AG04449 (cell line): ENCODE data around the gene FAM171A2.

ENCODE experiments used
- CTCF ChIA-PET: fragments of 350-600 bp; formaldehyde crosslinking; extraction: SDS; loops from one replicate; lab custom pipeline; 2021; ENCODE audit warnings: antibody characterized with exemption; lab: Yijun Ruan, JAX
- POLR2A ChIA-PET: fragments of 400-600, 350-600 bp; formaldehyde crosslinking; extraction: SDS; loops from one replicate; lab custom pipeline; 2020; ENCODE audit warnings: antibody characterized with exemption, inconsistent platforms; lab: Yijun Ruan, JAX
- DNase-seq: peaks from one replicate; pipeline ENCODE4 v3.0.0-alpha.2; 2010; ENCODE audit warnings: low read depth, low spot score
- H3K4me3 ChIP-seq: 2 replicates; pipeline ENCODE4 v1.5.1; 2011; ENCODE audit warnings: low read depth, mild to moderate bottlenecking, control low read depth, low read length
- CTCF ChIP-seq: IDR thresholded peaks from one replicate; pipeline ENCODE4 v1.5.1; 2011; ENCODE audit warnings: mild to moderate bottlenecking, moderate library complexity, low read length, control low read depth, inconsistent platforms; ENCODE audit not compliant: insufficient read depth; ENCODE audit errors: missing control alignments

Gene FAM171A2

DNA sequence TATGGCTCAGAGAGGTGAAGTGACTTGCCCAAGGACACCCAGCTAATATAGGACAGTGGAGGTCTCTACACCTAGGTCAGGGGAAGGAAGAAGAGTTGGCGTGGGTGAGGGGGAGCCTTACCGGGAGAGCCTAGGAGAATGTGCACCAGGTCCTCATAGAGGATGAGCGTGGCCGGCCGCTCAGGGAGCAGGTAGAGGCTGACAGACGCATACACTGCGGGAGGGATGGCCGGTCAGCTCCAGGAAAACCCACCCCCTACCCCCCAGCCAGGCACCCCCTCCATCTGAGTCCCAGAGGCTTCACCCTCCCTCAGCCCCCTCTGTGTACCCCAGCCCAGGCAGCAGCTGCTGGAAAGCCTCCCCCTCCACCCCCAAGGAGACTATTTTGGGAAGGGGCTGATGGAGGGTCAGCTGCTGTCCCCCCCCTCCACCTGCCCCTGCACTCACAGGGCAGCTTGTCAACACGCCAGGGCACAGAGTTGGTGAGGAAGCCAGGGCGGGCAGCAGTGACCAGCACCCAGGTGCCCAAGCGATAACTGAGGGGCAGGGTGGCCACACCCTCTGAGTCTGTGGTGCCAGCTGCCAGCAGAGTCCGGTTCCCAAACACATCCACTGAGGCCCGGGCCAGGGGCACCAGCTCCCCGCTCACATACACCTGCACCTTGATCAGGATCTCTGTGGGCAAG, 4.1 kb downstream of the FAM171A2 start:
- no peak for TF ChIP-seq CTCF
- POLR2A ChIA-PET = no interaction called here
- CTCF ChIA-PET = interaction anchor here (0.7 to 10.9 kb wide), 9 partner anchors 8 to 174 kb away, joined by 3 to 165 read pairs (median 11); partner anchors contain the start of gene GRN
- H3K4me3 ChIP-seq = no peak overlapping the region
- DNase-seq = no peak

DNA sequence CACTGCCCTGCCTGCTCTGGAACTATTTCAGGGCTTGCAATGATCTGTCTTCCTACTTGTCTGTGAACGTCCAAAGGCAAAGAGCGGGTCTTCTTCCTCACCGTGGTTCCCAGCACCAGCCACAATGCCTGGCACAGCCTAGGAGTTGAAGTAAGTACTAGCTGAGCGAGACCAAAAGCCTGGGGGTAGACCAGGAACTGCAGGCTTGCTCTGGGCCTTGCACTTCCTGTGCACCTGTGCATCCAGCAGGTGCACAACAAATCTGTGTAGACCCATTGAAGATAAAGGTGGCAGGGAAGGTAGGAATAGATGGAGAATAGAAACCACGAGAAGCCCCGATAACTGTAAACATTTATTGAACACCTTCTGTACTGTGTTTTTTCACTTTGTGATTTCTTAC, 4.6 kb downstream of the FAM171A2 start:
- POLR2A ChIA-PET = no interaction called here
- CTCF ChIA-PET = interaction anchor here (0.9 to 10.9 kb wide), 8 partner anchors 8 to 164 kb away, joined by 3 to 165 read pairs (median 12); partner anchors contain the start of gene GRN
- DNase-seq = no peak

GRCh38 chr17:44358066-44358465, 5.6 kb downstream of the FAM171A2 start:
- no peak for DNase-seq
- POLR2A ChIA-PET = interaction anchor here (1.2 kb wide), 1 partner anchor 13 kb away, joined by 3 read pairs; the partner anchor contains the start of gene GRN
- no peak overlapping the region for H3K4me3 ChIP-seq
- no peak for TF ChIP-seq CTCF
- CTCF ChIA-PET = interaction anchor here (0.9 to 10.9 kb wide), 8 partner anchors 7 to 160 kb away, joined by 3 to 165 read pairs (median 9); partner anchors contain the start of gene GRN

More for the DNA sequence above, 4.6 kb downstream of the FAM171A2 start:
- no peak for TF ChIP-seq CTCF
- H3K4me3 ChIP-seq = no peak overlapping the region

- DNase-seq = no peak
- no peak for TF ChIP-seq CTCF
- CTCF ChIA-PET = interaction anchor here (0.8 to 9.5 kb wide), 5 partner anchors 7 to 240 kb away, joined by 3 to 165 read pairs (median 16); partner anchors contain the start of genes FAM171A2 and GRN
- no peak overlapping the region for H3K4me3 ChIP-seq
- POLR2A ChIA-PET = no interaction called here
Measured at GRCh38 chr17:44356241-44356640, 7.4 kb downstream of the FAM171A2 start.

DNA sequence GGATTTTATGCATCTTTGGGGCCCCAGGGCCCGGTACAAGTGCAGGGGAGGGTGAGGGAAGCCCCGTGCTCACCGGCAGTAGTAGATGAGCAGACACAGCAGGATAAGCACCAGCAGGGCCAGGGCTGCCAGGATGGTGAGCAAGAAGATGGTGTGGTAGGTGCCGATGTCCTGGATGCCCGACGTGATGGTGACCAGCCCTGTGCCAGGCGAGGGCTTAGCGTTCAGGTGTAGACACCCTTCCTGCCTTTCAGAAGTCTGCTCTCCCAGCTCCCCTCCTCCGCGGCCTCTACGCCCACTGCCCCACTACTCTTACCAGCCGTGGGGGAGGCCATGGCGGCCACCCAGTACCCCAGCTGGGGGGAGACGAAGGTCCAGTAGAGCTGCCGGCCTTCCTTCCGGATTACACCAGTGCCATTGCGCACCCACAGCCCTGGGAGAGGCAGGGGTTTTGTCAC, 8.0 kb downstream of the FAM171A2 start:
- no peak for TF ChIP-seq CTCF
- H3K4me3 ChIP-seq = no peak overlapping the region
- POLR2A ChIA-PET = no interaction called here
- no peak for DNase-seq
- CTCF ChIA-PET = interaction anchor here (0.8 to 9.5 kb wide), 6 partner anchors 7 to 240 kb away, joined by 3 to 165 read pairs (median 8); partner anchors contain the start of genes FAM171A2 and GRN
